HepG2 (cell line): ENCODE measurements around the gene IER2. TPM values are rescaled to one million over a fixed set of nuclear protein-coding genes. Genes with fewer than 3 reads are reported as not detected.

Source experiments
- AHR ChIP-seq: IDR thresholded peaks from 2 replicates; pipeline ENCODE4 v1.6.1; 2018; ENCODE audit warnings: missing genetic modification reagents, missing compliant biosample characterization
- BCL6 ChIP-seq: IDR thresholded peaks from 2 replicates; pipeline ENCODE4 v1.6.1; 2016; ENCODE audit warnings: missing genetic modification reagents, missing compliant biosample characterization
- HIC2 ChIP-seq: sonication (generic); formaldehyde crosslinking; IDR thresholded peaks from 2 replicates; pipeline ENCODE4 v1.9.0; 2022; ENCODE audit warnings: low read depth, missing genetic modification reagents
- HNRNPK ChIP-seq: fragments of 200-400 bp; formaldehyde crosslinking; IDR thresholded peaks from 2 replicates; pipeline ENCODE4 v1.6.1; 2018; ENCODE audit warnings: low read length, low read depth, moderate library complexity, mild to moderate bottlenecking; ENCODE audit not compliant: poor library complexity, severe bottlenecking
- HNRNPL ChIP-seq: fragments of 200-400 bp; formaldehyde crosslinking; IDR thresholded peaks from 2 replicates; pipeline ENCODE4 v1.6.1; 2017; ENCODE audit warnings: mild to moderate bottlenecking, low read depth, low read length
- MXI1 ChIP-seq: IDR thresholded peaks from 3 replicates; pipeline ENCODE4 v1.6.1; 2012; ENCODE audit warnings: low read depth, low read length, inconsistent platforms, borderline replicate concordance
- NRL ChIP-seq: sonication (generic); formaldehyde crosslinking; IDR thresholded peaks from 2 replicates; pipeline ENCODE4 v1.5.0; 2020; ENCODE audit warnings: missing genetic modification reagents, mild to moderate bottlenecking, moderate library complexity, borderline replicate concordance
- REL ChIP-seq: sonication (generic); formaldehyde crosslinking; conservative IDR thresholded peaks from 2 replicates; pipeline ENCODE4 v1.8.0; 2022; ENCODE audit warnings: mild to moderate bottlenecking, missing genetic modification reagents, moderate library complexity
- REST ChIP-seq, 2 experiments: IDR thresholded peaks; 2 replicates each; pipeline ENCODE4 v1.6.1; 2011 to 2012; ENCODE audit warnings: low read length in 2 of 2, borderline replicate concordance in 1 of 2, low read depth in 1 of 2, mild to moderate bottlenecking in 1 of 2, moderate library complexity in 1 of 2
- SIN3B ChIP-seq: fragments of 150-350 bp; IDR thresholded peaks from 2 replicates; pipeline ENCODE4 v1.6.1; 2014; ENCODE audit warnings: low read length
- TOPORS ChIP-seq: sonication (generic); formaldehyde crosslinking; IDR thresholded peaks from 2 replicates; pipeline ENCODE4 v1.8.0; 2023; ENCODE audit warnings: mild to moderate bottlenecking, missing genetic modification reagents
- ZBTB26 ChIP-seq: IDR thresholded peaks from 2 replicates; pipeline ENCODE4 v1.6.1; 2016; ENCODE audit warnings: missing compliant biosample characterization, missing genetic modification reagents, borderline replicate concordance
- ZNF333 ChIP-seq: sonication (generic); formaldehyde crosslinking; IDR thresholded peaks from 2 replicates; pipeline ENCODE4 v1.4.0; 2020; ENCODE audit warnings: mild to moderate bottlenecking, missing genetic modification reagents, borderline replicate concordance
- ZNF432 ChIP-seq: sonication (generic); formaldehyde crosslinking; IDR thresholded peaks from 2 replicates; pipeline ENCODE4 v1.5.0; 2020; ENCODE audit warnings: missing genetic modification reagents, mild to moderate bottlenecking, borderline replicate concordance
- ZNF446 ChIP-seq: sonication (generic); formaldehyde crosslinking; IDR thresholded peaks from 2 replicates; pipeline ENCODE4 v1.5.0; 2020; ENCODE audit warnings: mild to moderate bottlenecking, missing genetic modification reagents
- ZNF549 ChIP-seq: sonication (generic); formaldehyde crosslinking; IDR thresholded peaks from 2 replicates; pipeline ENCODE4 v1.5.0; 2020; ENCODE audit warnings: missing genetic modification reagents
- ZNF777 ChIP-seq: sonication (generic); formaldehyde crosslinking; IDR thresholded peaks from 2 replicates; pipeline ENCODE4 v1.4.0; 2020; ENCODE audit warnings: missing genetic modification reagents
- ZNF781 ChIP-seq: sonication (generic); formaldehyde crosslinking; IDR thresholded peaks from 2 replicates; pipeline ENCODE4 v1.5.1; 2020; ENCODE audit warnings: borderline replicate concordance, mild to moderate bottlenecking, missing genetic modification reagents; ENCODE audit errors: not compliant biosample characterization
- polyA plus RNA-seq, 8 experiments: library from polyadenylated mRNA; depleted of rRNA in 3 of 8; stranded (reverse) in 7 of 8; unstranded in 1 of 8; fragments of >200 nt; fragmentation: Illumina TruSeq in 4 of 8; extraction: Trizol in 4 of 8; gene quantifications; 2 replicates each; pipeline versions ENCODE4 v1.2.1 to v1.2.3, GENCODE V29; 2011 to 2016; ENCODE audit warnings: low read depth in 4 of 8, missing spikeins in 1 of 8, mixed read lengths in 1 of 8; ENCODE audit not compliant: insufficient read depth in 1 of 8
- total RNA-seq, 5 experiments: library from RNA; depleted of rRNA; stranded (reverse); fragments of >200 nt; fragmentation: Illumina TruSeq; extraction: Trizol; gene quantifications; 2 replicates each; pipeline ENCODE4 v1.2.3, GENCODE V29; 2016; ENCODE audit warnings: low read depth in 1 of 5

The IER2 gene
- total and polyA plus RNA-seq, 2 of the 13 experiments (the other 11 are each of a cell fraction or from before 2014, with no cell fraction given): 10.1 to 14.3 TPM

- TF ChIP-seq HIC2 (CRISPR knock-in tag): 0 out of 2 replicates have a peak, but pooled peaks have one; percentile 2
- TF ChIP-seq AHR: no peak
- no peak for TF ChIP-seq ZNF432 (CRISPR knock-in tag)
- TF ChIP-seq SIN3B: peak; percentile 26; the same call in 1 of the 2 replicates
- TF ChIP-seq HNRNPK: peak; percentile 39
- TF ChIP-seq ZNF781 (CRISPR knock-in tag): peak; percentile 71
- no peak for TF ChIP-seq ZNF446 (CRISPR knock-in tag)
- no peak for TF ChIP-seq ZNF549
- TF ChIP-seq ZNF777 (CRISPR knock-in tag): peak; percentile 50; the same call in 1 of the 2 replicates
- 0 out of 2 replicates have a peak, but pooled peaks have one; percentile 20 for TF ChIP-seq ZBTB26 (CRISPR knock-in tag)
- TF ChIP-seq NRL (CRISPR knock-in tag): 0 out of 2 replicates have a peak, but pooled peaks have one; percentile 41
- peak; percentile 60; the same call in 1 of the 2 replicates for TF ChIP-seq HNRNPL
- 0 out of 2 replicates have a peak, but pooled peaks have one; percentile 14 for TF ChIP-seq BCL6 (CRISPR knock-in tag)
- 0 out of 2 replicates have a peak, but pooled peaks have one; percentile 6 for TF ChIP-seq ZNF333 (CRISPR knock-in tag)
- TF ChIP-seq MXI1: 0 out of 3 replicates have a peak, but pooled peaks have one; percentile 27
- no peak for TF ChIP-seq TOPORS (CRISPR knock-in tag)
- 0 out of 4 replicates have a peak, but pooled peaks of 1 of the 2 experiments have one; percentile 9 for TF ChIP-seq REST (IDR thresholded peaks at IDR 0.05; ENCODE audit: borderline replicate concordance in 1 of 2, low read depth in 1 of 2, low read length in 2 of 2)
- peak; percentile 17; the same call in 1 of the 2 replicates for TF ChIP-seq REL
Measured at GRCh38 chr19:13163609-13164342, 13.6 kb downstream of the IER2 start (continued).
